GM21360 (cell line): Measurements from ENCODE around the gene FECH.
"Not testable (repeated sequence)": the region's sequence is repeated elsewhere in the genome, so short reads cannot be mapped to it uniquely, and the experiment has no call there.

Source experiments
- ATAC-seq: cut with Tn5 transposase; IDR thresholded peaks from one replicate; pipeline ENCODE4 v1.9.1; 2021; ENCODE audit warnings: mild to moderate bottlenecking, moderate library complexity; ENCODE audit not compliant: unreplicated experiment

The FECH gene

GRCh38 chr18:57533006-57533867 lies 53.3 kb downstream of the FECH start:
- no peak for ATAC-seq

GRCh38 chr18:57529151-57529550 lies 57.4 kb downstream of the FECH start:
- no peak for ATAC-seq

- no peak for ATAC-seq
Measured at GRCh38 chr18:57527556-57528229, 58.8 kb downstream of the FECH start.

GRCh38 chr18:57523171-57523956 lies 63.1 kb downstream of the FECH start:
- peak; percentile 71 for ATAC-seq

- ATAC-seq = not testable (repeated sequence)
Measured at GRCh38 chr18:57522348-57522747, 64.2 kb downstream of the FECH start.

GRCh38 chr18:57519668-57520424 lies 66.7 kb downstream of the FECH start:
- ATAC-seq = no peak

- ATAC-seq = no peak
Measured at GRCh38 chr18:57518533-57518932, 68.0 kb downstream of the FECH start.

GRCh38 chr18:57516056-57516455 lies 70.4 kb downstream of the FECH start:
- no peak for ATAC-seq

- no peak for ATAC-seq
Measured at GRCh38 chr18:57505231-57505630, 81.3 kb downstream of the FECH start.

GRCh38 chr18:57502624-57503023 lies 83.9 kb downstream of the FECH start:
- no peak for ATAC-seq

GRCh38 chr18:57498682-57499256 lies 87.7 kb downstream of the FECH start:
- ATAC-seq = no peak
